CD4-positive, alpha-beta T cell treated with Interleukin-12 subunit alpha and Interleukin-12 subunit beta, for 1 hour (primary cell): ENCODE measurements around the gene TMEM207.
"Not testable (repeated sequence)": the region's sequence is repeated elsewhere in the genome, so short reads cannot be mapped to it uniquely, and the experiment has no call there.

ENCODE experiments used
- DNase-seq: peaks from one replicate; pipeline ENCODE4 v3.0.0-alpha.2; 2020

TMEM207 gene

DNA sequence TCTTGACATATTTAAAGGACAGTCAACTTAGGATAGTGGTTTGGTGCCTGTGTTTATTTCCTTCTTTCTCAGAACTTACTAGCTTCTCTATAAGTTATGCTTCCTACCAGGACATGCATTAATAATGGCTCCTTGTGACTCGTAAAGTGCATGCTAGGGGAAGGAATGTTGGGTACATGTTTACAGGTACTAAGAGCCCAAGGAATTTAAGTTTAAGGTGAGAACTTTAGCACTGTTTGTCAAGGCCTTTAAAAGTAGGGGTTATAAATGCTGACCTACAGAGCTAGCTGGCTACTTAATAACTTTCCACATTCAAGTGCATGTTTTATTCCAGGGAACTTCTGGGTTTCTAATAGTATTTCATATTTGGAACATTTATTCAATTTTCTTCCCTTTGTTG lies at the start of gene TMEM207:
TSS of gene TMEM207 (minus strand) at position 101 of the 400 bp plus-strand sequence. CDS start at position 9, 92 bp downstream.
- no peak for DNase-seq

DNA sequence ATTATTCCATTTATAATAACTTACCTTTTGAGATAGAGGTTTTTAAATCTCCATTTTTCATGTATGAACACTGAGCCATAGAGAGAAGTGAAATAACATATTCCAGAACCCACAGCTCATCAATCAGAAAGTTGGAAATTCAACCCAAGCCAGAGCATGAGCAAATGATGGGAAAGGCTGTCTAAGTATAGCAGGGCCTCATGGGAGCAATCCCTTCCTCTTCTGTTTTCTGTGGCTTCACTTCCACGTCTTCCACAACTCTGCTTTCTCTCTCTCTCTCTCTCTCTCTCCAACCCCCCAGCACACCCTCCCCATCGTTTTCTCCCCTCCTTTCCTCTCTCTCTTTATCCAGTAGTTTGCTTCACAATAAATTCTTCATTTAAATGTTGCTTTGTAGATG lies 49.4 kb upstream of the TMEM207 start:
- DNase-seq = no peak

DNA sequence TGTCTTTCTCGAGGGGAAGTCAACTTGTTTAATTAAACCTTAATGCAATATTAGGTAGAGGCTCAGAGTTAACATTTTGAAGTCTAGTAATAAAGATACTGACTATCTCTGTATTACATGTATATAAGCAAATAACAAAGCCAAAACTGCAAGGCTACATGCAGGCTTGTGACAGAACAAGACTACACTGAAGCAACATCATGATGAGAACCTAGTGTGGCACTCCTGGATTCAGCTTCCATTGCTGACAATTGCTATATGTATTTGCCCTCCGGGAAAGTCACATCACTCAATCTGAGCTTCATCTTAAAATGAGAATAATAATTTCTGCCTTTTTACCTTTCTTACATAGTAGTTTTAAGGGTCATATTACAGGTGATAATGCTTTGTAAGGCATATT lies 48.6 kb upstream of the TMEM207 start:
- DNase-seq = no peak

- no peak for DNase-seq
Measured at GRCh38 chr3:190497811-190498210, 48.1 kb upstream of the TMEM207 start.

DNA sequence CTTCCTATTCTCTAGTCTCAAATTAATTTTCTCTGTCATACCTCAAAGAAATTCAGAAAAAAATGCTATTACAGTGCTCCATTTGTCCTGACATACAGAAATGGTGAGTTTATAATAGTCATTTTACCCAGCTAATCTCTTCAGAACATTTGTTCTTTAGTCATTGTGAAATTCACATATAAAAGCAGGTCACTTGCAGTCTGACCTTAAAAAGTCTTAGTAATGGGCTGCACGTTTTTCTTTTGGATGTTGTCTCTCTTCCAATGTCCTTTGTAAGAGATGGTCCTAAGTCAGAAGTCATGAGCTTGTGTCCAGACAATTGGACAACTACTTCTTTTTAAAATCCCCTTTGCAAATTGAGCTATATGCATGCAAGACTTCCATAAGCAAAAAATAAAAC lies 47.2 kb upstream of the TMEM207 start:
- no peak for DNase-seq

GRCh38 chr3:190495796-190496195 lies 46.1 kb upstream of the TMEM207 start:
- DNase-seq = no peak

GRCh38 chr3:190495354-190495753 lies 45.7 kb upstream of the TMEM207 start:
- no peak for DNase-seq

GRCh38 chr3:190494907-190495306 lies 45.2 kb upstream of the TMEM207 start:
- DNase-seq = no peak

- no peak for DNase-seq
Measured at GRCh38 chr3:190492966-190493365, 43.3 kb upstream of the TMEM207 start.

DNA sequence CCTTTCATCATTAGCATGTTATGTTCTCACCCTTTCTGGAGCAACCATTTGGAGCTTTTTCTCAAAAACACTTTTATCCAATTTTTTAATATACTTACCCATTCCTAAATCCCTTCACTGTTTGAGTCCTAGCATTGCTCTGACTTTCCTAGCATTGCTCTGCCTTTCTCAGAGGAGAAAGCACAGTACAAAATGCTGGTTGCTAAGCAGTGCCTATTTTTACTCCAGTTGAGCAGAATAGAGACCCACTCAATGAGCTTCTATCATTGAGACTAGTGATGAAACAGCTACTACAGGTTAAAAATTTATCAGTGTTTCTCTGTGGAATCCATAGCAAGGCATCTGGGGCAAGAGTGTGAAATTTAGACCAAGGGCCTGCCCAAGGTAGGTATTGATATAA lies 42.4 kb upstream of the TMEM207 start:
- no peak for DNase-seq

DNA sequence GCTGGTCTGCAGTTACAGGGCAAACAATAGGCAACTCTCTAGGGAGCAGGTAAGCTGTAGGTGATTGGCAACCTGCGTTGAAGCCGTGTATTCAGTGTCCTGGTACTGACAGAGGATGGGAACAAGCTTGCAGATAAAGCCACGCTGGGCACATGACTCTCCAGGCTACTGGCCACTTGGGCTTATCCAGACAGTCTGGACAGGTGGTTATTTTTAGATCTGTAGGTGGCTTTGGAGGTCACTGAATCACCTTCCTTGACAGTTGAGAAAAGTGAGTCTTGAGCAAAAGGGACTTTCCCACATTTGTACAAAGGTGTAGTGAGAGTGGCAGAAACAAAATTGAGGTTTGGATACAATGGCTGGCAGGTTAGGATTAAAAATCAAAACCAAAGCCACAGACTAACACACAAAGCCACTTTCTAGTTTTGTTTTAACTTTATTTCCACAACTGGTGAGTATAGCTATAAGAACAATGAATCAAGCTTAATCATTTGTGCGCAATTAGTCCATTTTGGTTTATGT lies 41.9 kb upstream of the TMEM207 start:
- no peak for DNase-seq

- DNase-seq = no peak
Measured at GRCh38 chr3:190486908-190487607, 37.4 kb upstream of the TMEM207 start.

- no peak for DNase-seq
Measured at GRCh38 chr3:190486533-190486864, 36.8 kb upstream of the TMEM207 start.

DNA sequence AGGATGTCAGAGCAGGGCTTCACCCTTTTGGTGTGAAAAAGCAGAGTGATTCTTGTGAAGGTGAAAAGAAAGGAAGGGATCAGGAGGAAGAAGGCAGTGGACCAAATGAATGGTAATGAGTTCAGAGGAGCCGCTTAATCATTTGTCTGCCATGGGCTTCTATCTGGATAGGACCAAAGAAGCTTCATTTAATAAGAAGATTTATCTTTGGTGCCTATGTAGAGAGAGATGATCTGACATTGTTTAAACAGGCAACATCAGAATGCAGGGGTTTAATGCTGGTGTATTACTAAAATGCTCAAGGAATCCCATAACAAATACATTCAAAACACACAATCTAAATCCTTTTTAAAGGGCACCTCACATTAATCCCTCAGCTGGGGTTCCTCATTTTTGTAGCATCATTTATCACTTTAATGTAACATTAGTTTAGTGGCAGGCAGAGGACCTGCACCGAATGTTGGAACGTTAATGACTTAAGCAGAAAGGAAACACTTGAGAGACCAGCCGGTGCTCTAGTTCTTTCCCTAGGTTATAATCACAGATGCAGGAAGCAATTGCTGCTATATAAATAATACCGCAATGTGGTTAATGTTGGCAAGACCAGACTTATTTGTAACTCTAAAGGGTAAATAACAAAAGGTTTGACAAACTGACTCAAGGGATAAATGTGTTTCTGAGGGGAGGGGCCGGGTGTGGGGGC lies 36.3 kb upstream of the TMEM207 start:
- DNase-seq = no peak

GRCh38 chr3:190481779-190482178 lies 32.1 kb upstream of the TMEM207 start:
- no peak for DNase-seq

DNA sequence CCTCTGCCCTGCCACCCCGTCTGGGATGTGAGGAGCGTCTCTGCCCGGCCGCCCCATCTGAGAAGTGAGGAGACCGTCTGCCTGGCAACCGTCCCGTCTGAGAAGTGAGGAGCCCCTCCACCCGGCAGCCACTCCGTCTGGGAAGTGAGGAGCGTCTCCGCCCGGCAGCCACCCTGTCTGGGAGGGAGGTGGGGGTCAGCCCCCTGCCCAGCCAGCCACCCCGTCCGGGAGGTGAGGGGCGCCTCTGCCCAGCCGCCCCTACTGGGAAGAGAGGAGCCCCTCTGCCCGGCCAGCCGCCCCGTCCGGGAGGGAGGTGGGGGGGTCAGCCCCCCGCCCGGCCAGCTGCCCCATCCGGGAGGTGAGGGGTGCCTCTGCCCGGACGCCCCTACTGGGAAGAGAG lies 23.6 kb upstream of the TMEM207 start:
- DNase-seq = not testable (repeated sequence)

- no peak for DNase-seq
Measured at GRCh38 chr3:190467922-190468321, 18.2 kb upstream of the TMEM207 start.

GRCh38 chr3:190458040-190458439 lies 8.3 kb upstream of the TMEM207 start:
- DNase-seq = no peak

- no peak for DNase-seq
Measured at GRCh38 chr3:190456770-190457169, 7.1 kb upstream of the TMEM207 start.

GRCh38 chr3:190455828-190456227 lies 6.1 kb upstream of the TMEM207 start:
- no peak for DNase-seq

- no peak for DNase-seq
Measured at GRCh38 chr3:190448256-190448655, 1.4 kb downstream of the TMEM207 start.

- peak; percentile 3 for DNase-seq
Measured at GRCh38 chr3:190446573-190447279, 3.0 kb downstream of the TMEM207 start.

- no peak for DNase-seq
Measured at GRCh38 chr3:190444576-190445145, 5.0 kb downstream of the TMEM207 start.

DNA sequence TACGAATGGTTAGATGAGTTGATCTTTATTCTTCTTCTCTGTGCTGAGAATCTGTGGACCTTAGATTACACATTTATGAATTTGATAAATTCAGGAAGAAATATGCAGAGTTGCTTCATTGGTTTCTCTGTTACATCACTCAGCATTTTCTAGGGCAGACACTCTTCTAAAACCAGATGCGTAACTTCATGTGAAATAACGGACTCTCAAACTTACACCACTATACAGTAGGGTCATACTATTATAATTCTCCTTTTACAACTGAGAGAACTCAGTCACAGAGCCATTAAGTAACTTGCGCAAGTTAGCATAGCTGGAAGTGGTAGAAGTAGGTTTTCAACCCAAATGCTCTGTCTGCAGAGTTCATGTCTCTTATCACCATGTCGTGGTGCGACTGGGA lies 5.7 kb downstream of the TMEM207 start:
- no peak for DNase-seq
